Measurements from ENCODE around the gene PDCD2L. TPM values are rescaled to one million over a fixed set of nuclear protein-coding genes. Genes with fewer than 3 reads are reported as not detected.
"Not testable (repeated sequence)": the region's sequence is repeated elsewhere in the genome, so short reads cannot be mapped to it uniquely, and the experiment has no call there.

The PDCD2L gene
- total RNA-seq, 1 donor from 2014 or later, result 8.8 TPM

GRCh38 chr19:34418300-34418699, 14.1 kb downstream of the PDCD2L start:
- no peak for DNase-seq

DNA sequence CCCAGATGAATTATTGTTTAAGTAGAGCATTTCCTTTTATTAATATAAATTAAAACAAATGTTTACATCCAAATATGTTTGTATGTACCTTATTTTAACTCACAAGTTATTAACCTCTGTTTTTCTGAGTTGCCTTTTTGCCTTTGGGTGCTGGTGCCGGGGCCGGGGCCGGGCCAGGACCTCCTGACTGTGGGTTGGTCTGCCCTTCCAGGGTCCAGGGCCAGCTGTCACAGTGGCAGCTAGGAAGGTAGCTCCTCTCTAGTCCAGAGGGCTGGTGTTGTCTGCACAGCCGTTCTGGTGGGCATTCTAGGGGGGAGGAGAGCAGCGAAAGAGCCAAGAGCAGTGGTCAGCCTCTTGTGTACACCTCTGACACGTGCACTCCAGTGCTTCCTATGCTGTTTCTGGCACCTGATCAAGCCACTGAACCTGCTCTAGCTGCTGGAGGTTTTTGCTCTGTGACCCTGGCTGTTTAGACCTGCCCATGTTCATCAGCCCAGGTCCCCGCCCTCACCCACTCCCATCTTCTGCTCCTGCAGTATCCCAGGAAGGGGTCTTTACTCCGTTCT, 22.0 kb downstream of the PDCD2L start:
- DNase-seq, result no peak

- DNase-seq, result no peak
Measured at GRCh38 chr19:34428549-34429285, 24.5 kb downstream of the PDCD2L start.

DNA sequence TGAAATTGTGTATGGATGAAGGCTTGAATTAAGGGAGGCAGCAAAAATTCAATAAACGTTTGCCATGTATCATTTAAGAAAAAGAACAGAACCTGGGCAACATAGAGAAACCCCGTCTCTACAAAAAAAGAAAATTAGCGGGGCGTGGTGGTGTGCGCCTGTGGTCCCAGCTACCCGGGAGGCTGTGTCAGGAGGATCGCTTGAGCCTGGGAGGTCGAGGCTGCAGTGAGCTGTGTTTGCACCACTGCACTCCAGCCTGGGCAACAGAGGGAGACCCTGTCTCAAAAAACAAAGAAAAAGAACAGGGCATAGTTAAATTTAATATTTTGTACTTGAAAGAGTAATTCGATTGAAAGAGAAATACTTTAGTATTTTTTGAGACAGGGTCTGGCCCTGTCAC, 25.4 kb downstream of the PDCD2L start:
- DNase-seq, result no peak

GRCh38 chr19:34430738-34431625, 26.8 kb downstream of the PDCD2L start:
- DNase-seq, result no peak

DNA sequence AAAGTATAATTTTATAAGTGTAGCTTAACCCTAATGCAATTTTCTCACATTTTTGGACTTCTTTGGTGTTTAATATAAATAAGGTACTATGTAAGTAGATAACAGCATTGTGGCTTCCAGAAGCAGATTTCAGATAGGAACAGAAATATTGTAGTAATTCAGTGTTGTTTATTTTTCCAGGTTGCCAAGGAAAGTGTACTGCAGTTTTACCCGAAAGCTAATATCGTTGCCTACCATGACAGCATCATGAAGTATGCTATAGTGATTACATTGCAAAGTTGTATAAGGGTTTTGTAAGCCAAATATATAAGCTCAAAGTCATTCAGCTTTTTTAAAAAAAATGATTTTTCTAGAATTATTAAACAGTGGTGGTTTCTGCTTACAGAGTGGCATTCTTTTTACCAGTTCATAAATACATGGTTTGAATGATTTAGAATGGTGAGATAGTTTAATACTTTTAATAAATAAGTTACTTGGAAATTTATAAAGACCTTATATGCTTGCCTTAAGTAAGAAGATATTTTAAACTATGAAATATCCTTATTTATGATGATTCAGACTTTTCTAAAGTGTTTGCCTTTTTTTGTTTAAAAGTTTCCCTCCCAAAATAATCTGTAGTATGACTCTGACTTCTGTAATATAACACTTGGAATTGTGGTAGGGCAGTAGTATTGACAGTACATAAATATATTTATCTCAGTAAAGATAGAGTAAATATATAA, 27.6 kb downstream of the PDCD2L start:
- DNase-seq, result no peak

DNA sequence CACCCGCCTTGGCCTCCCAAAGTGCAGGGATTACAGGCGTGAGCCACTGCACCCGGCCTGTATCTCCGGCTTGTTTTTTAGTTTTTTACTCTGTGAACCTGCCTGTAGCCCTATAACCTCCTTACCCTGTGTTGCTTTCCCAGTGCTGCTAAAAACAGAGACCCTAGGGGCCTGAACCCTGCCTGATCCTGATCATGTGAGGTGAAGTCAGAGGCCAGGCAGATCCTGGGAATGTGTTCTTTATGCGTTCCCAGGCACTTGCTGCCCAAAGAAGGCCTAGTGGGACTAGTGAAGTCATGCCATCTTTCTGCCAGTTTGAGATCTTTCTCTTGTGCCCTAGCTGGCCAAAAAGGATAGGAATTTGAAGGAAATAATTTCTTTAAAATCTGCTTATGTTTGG, 28.6 kb downstream of the PDCD2L start:
- no peak for DNase-seq

- no peak for DNase-seq
Measured at GRCh38 chr19:34436716-34437115, 32.5 kb downstream of the PDCD2L start.

DNA sequence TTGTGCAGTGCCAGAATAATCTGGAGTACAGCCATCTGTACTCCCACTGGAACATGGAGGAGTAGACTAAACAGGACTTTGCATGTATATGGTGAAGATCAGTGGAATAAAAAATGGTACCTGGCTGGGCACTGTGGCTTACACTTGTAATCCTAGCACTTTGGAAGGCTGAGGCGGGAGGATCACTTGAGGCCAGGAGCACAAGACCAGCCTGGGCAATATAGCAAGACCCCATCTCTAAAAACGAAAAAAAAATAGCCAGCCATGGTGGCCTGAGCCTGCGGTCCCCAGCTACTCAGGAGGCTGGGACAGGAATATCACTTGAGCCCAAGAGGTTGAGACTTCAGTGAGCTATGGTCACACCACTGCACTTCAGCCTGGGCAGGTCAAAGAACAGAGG, 44.0 kb downstream of the PDCD2L start:
- DNase-seq, result no peak

DNA sequence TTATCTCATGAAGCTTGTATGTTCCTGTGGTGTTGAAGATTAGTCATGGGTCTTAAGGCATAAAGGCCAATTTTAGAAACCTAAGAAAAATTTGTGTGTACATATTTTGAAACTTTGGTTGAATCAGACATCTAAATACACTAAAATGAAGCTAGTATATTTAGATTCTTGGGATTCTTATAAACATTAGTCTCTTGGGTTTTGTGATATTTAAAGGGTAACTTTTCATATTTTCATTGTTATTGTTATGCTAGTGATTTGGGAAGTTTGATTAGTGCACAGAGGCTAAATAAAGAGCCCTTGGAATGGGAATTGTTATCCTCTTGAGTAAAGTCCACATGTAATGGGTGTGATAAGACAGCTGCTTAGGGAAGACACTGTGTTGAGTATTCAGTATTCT, 48.5 kb downstream of the PDCD2L start:
- DNase-seq, result no peak

GRCh38 chr19:34454091-34454490, 49.9 kb downstream of the PDCD2L start:
- no peak for DNase-seq

- no peak for DNase-seq
Measured at GRCh38 chr19:34454685-34455084, 50.5 kb downstream of the PDCD2L start.

- DNase-seq, result not testable (repeated sequence)
Measured at GRCh38 chr19:34455783-34456480, 51.7 kb downstream of the PDCD2L start.

DNA sequence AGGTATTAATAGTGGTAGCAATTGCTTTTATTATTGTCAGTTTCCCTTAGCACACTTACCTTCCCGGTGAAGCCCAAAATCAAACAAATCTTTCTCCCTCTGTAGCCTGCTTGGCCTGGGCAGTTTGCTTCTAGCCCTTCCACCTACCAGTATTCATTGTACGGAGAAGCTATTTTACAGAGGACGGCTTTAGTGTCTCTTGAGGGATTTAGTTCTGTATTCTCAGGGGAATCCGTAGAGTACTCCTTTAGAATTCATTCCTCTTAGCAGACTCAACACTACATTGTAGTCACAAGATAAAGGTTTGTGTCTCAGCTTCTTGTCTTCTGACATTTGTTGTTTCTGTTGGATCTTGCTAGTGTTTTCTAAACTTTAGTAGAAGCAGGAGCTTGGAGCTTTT, 53.2 kb downstream of the PDCD2L start:
- no peak for DNase-seq

- no peak for DNase-seq
Measured at GRCh38 chr19:34458677-34459076, 54.5 kb downstream of the PDCD2L start.

GRCh38 chr19:34459614-34460013, 55.4 kb downstream of the PDCD2L start:
- DNase-seq, result no peak

DNA sequence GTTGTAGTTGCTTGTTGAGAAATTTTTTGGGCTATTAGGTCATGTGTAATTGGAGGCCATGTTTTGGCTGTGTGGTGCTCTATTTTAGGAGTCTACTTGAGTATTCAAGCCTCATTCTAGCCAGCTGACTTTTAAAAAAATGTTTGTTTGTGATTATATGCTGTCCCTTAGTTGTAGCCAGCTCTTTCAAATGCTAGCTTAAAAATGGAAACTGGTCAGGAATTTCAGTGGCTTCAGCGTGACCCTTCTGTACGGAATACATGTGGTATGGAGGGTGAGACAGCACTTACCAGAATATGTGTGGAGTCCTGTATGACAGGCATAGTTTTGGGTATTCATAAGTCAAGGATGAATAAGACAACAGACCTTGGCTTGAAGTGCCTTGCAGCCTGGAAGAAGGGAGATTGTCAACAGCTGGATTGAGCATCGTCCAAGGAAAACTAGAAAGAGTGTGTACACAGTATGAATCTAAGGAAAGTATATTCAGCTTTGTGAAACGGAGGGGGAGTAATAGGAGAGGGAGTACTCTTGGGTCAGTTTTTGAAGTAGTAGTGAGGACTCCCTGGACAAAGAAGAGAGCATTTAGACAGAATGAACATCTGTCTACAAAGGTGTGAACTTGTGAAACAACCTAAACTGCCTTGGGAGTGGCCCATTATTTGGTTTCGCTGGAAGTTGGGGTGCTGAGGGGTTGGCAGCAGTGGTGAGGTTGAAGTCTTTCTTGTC, 57.3 kb downstream of the PDCD2L start:
- DNase-seq, result no peak

DNA sequence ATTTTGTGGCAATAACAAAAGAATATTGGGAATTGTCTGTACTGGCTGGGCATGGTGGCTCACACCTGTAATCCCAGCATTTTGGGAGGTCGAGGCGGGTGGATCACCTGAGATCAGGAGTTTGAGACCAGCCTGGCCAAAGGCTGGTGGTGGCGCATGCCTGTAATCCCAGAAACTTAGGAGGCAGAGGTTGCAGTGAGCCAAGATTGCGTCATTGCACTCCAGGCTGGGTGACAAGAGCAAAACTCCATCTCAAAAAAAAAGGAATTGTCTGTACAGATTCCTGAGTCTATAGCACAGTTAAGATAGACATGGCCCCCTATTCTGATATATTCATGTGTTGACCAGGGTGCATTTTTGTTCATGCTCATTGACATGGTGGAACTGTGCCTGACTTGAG, 60.6 kb downstream of the PDCD2L start:
- DNase-seq, result not testable (repeated sequence)

- DNase-seq, result no peak
Measured at GRCh38 chr19:34468409-34468808, 64.2 kb downstream of the PDCD2L start.

- not testable (repeated sequence) for DNase-seq
Measured at GRCh38 chr19:34469026-34469425, 64.8 kb downstream of the PDCD2L start.
